OCI-LY7 (cell line): ENCODE measurements around the gene RPA1.

Source experiments
- EZH2phosphoT487 ChIP-seq: fragments of 200-600 bp; sonication (generic); IDR thresholded peaks from 2 replicates; pipeline ENCODE4 v1.6.1; 2018; ENCODE audit warnings: low read depth, borderline replicate concordance, mild to moderate bottlenecking, mixed run types, antibody characterized with exemption, low read length, moderate library complexity, mixed read lengths
- TF ChIP-seq, protein P1 (sequence below): fragments of 200-600 bp; sonication (generic); conservative IDR thresholded peaks from 2 replicates; pipeline ENCODE4 v1.5.1; 2014; ENCODE audit warnings: mild to moderate bottlenecking, antibody characterized with exemption, low read length, moderate library complexity, mixed read lengths

DNA sequence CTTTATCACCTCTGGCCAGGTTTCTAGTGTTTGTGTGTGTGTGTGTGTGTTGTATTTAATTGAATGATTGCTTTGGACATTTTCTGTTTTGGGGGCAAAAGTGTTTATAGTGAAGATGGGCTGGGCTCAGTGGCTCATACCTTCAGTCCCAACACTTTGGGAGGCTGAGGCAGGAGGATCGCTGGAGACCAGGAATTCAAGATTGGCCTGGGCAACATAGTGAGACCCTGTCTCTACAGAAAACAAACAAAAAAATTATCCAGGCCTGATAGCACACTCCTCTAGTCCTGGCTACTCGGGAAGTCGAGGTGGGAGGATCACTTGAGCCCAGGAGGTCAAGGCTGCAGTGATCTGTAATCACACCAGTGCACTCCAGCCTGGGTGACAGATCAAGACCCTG lies 37.5 kb downstream of the RPA1 start:
- TF ChIP-seq, protein P1, sequence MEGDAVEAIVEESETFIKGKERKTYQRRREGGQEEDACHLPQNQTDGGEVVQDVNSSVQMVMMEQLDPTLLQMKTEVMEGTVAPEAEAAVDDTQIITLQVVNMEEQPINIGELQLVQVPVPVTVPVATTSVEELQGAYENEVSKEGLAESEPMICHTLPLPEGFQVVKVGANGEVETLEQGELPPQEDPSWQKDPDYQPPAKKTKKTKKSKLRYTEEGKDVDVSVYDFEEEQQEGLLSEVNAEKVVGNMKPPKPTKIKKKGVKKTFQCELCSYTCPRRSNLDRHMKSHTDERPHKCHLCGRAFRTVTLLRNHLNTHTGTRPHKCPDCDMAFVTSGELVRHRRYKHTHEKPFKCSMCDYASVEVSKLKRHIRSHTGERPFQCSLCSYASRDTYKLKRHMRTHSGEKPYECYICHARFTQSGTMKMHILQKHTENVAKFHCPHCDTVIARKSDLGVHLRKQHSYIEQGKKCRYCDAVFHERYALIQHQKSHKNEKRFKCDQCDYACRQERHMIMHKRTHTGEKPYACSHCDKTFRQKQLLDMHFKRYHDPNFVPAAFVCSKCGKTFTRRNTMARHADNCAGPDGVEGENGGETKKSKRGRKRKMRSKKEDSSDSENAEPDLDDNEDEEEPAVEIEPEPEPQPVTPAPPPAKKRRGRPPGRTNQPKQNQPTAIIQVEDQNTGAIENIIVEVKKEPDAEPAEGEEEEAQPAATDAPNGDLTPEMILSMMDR = no peak
- no peak for TF ChIP-seq EZH2phosphoT487
